LHCN-M2 (cell line): ENCODE data around the gene AP3D1. TPM values are rescaled to one million over a fixed set of nuclear protein-coding genes. Genes with fewer than 3 reads are reported as not detected.
"Not testable (repeated sequence)": the region's sequence is repeated elsewhere in the genome, so short reads cannot be mapped to it uniquely, and the experiment has no call there.

Source experiments
- DNase-seq: peaks from one replicate; pipeline ENCODE4 v3.0.0-alpha.2; 2012; ENCODE audit warnings: low read depth
- total RNA-seq: library from RNA; depleted of rRNA; stranded (reverse); fragments of >200 nt; gene quantifications from 2 replicates; pipeline ENCODE4 v1.2.3, GENCODE V29; 2014

Gene AP3D1
- total RNA-seq, 1 experiment from 2014 or later = 112 TPM

GRCh38 chr19:2128252-2128651, 23.1 kb downstream of the AP3D1 start:
- DNase-seq = not testable (repeated sequence)

- no peak for DNase-seq
These were observed 23.6 kb downstream of the AP3D1 start for GRCh38 chr19:2127758-2128157.

GRCh38 chr19:2126879-2127518, 24.4 kb downstream of the AP3D1 start:
- no peak for DNase-seq

GRCh38 chr19:2123682-2124387, 27.5 kb downstream of the AP3D1 start:
- DNase-seq = peak; percentile 7

GRCh38 chr19:2122982-2123381, 28.4 kb downstream of the AP3D1 start:
- DNase-seq = no peak

- no peak for DNase-seq
These were observed 29.1 kb downstream of the AP3D1 start for GRCh38 chr19:2122251-2122650.

GRCh38 chr19:2121416-2122051, 29.8 kb downstream of the AP3D1 start:
- no peak for DNase-seq

- DNase-seq = no peak
These were observed 30.5 kb downstream of the AP3D1 start for GRCh38 chr19:2120821-2121220.

GRCh38 chr19:2119921-2120785, 31.2 kb downstream of the AP3D1 start:
- DNase-seq = no peak

- no peak for DNase-seq
These were observed 32.9 kb downstream of the AP3D1 start for GRCh38 chr19:2118438-2118837.

GRCh38 chr19:2117215-2117960, 34.0 kb downstream of the AP3D1 start:
- no peak for DNase-seq

GRCh38 chr19:2116507-2116906, 34.9 kb downstream of the AP3D1 start:
- no peak for DNase-seq

GRCh38 chr19:2115911-2116426, 35.4 kb downstream of the AP3D1 start:
- DNase-seq = no peak

- DNase-seq = no peak
These were observed 36.0 kb downstream of the AP3D1 start for GRCh38 chr19:2115324-2115723.

- DNase-seq = no peak
These were observed 36.5 kb downstream of the AP3D1 start for GRCh38 chr19:2114821-2115220.

- DNase-seq = no peak
These were observed 37.1 kb downstream of the AP3D1 start for GRCh38 chr19:2114218-2114617.

GRCh38 chr19:2113439-2114211, 37.7 kb downstream of the AP3D1 start:
- peak; percentile 72 for DNase-seq

GRCh38 chr19:2112516-2113320, 38.6 kb downstream of the AP3D1 start:
- no peak for DNase-seq

- no peak for DNase-seq
These were observed 39.5 kb downstream of the AP3D1 start for GRCh38 chr19:2111886-2112285.
